Measurements from ENCODE around the gene FAM107B.

DNA sequence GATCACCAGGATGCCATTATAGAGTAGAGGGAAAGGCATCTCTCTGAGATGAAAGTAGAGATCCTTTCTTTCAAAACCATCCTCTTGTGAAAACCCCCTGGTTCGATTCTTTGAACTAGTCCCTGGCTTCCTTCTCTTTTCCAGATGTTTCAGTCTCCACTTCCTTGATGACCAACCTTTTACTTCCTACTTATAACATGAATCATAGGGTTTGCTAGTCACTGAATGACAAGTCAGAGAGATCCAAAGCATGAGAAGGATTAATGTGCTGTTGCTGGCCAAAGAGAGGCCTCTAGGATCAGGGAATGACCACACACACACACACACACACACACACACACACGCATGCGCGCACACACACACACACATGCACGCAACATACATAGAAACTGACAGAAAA, 282.9 kb downstream of the FAM107B start:
- TF ChIP-seq TOX (CRISPR knock-in tag; IDR thresholded peaks at IDR 0.05; ENCODE audit: borderline replicate concordance) (no peak), PPARA (CRISPR knock-in tag; IDR thresholded peaks at IDR 0.05; ENCODE audit: borderline replicate concordance) (no peak), ARNTL (CRISPR knock-in tag; IDR thresholded peaks at IDR 0.05; ENCODE audit: borderline replicate concordance, low read depth) (no peak), GLIS3 (CRISPR knock-in tag; IDR thresholded peaks at IDR 0.05) (no peak), ESRRG (CRISPR knock-in tag; IDR thresholded peaks at IDR 0.05) (no peak)
- TF ChIP-seq, protein P1, sequence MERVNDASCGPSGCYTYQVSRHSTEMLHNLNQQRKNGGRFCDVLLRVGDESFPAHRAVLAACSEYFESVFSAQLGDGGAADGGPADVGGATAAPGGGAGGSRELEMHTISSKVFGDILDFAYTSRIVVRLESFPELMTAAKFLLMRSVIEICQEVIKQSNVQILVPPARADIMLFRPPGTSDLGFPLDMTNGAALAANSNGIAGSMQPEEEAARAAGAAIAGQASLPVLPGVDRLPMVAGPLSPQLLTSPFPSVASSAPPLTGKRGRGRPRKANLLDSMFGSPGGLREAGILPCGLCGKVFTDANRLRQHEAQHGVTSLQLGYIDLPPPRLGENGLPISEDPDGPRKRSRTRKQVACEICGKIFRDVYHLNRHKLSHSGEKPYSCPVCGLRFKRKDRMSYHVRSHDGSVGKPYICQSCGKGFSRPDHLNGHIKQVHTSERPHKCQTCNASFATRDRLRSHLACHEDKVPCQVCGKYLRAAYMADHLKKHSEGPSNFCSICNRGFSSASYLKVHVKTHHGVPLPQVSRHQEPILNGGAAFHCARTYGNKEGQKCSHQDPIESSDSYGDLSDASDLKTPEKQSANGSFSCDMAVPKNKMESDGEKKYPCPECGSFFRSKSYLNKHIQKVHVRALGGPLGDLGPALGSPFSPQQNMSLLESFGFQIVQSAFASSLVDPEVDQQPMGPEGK (CRISPR knock-in tag; IDR thresholded peaks at IDR 0.05; ENCODE audit: borderline replicate concordance), result no peak
- TF ChIP-seq, protein P2, sequence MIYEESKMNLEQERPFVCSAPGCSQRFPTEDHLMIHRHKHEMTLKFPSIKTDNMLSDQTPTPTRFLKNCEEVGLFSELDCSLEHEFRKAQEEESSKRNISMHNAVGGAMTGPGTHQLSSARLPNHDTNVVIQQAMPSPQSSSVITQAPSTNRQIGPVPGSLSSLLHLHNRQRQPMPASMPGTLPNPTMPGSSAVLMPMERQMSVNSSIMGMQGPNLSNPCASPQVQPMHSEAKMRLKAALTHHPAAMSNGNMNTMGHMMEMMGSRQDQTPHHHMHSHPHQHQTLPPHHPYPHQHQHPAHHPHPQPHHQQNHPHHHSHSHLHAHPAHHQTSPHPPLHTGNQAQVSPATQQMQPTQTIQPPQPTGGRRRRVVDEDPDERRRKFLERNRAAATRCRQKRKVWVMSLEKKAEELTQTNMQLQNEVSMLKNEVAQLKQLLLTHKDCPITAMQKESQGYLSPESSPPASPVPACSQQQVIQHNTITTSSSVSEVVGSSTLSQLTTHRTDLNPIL (CRISPR knock-in tag; IDR thresholded peaks at IDR 0.05; ENCODE audit: low read depth), result no peak

All from SK-N-SH treated with all-trans-retinoic acid at 6 μM for 48 hours (cell line).